Measurements from ENCODE around the gene TENM3.

TENM3 gene

GRCh38 chr4:182642831-182643230, 399.6 kb downstream of the TENM3 start:
- Histone ChIP-seq H3F3A (ENCODE audit: insufficient read depth, low read length) (no peaks in the 10 kb centered on the region), H3K27ac (ENCODE audit: low read depth, low read length, poor library complexity, severe bottlenecking) (no peak overlapping the region), H3K4me1 (ENCODE audit: insufficient read depth, low read length, severe bottlenecking) (no peaks in the 10 kb centered on the region), H3K9me2 (ENCODE audit: low read depth, low read length) (no peaks in the 10 kb centered on the region), H3K27me3 (ENCODE audit: insufficient read depth, low read length) (no peaks in the 10 kb centered on the region), H3K9me3 (ENCODE audit: low read length) (no peaks in the 10 kb centered on the region), H4K20me1 (ENCODE audit: insufficient read depth, low read length) (no peaks in the 10 kb centered on the region), H3K36me3 (ENCODE audit: insufficient read depth, low read length) (no peaks in the 10 kb centered on the region), H3K4me3 (ENCODE audit: low read depth, low read length, poor library complexity, severe bottlenecking) (no peak overlapping the region), H2AFZ (ENCODE audit: low read length) (no peak overlapping the region), H3K4me2 (ENCODE audit: low read length) (no peak overlapping the region), H3K79me2 (ENCODE audit: insufficient read depth, low read length) (no peaks in the 10 kb centered on the region), H3K9ac (ENCODE audit: low read length) (no peak overlapping the region)
- TF ChIP-seq CTCF (IDR thresholded peaks at IDR 0.05; ENCODE audit: low read length) (no peak), EZH2 (IDR thresholded peaks at IDR 0.05; ENCODE audit: borderline replicate concordance, low read length) (no peak)

DNA sequence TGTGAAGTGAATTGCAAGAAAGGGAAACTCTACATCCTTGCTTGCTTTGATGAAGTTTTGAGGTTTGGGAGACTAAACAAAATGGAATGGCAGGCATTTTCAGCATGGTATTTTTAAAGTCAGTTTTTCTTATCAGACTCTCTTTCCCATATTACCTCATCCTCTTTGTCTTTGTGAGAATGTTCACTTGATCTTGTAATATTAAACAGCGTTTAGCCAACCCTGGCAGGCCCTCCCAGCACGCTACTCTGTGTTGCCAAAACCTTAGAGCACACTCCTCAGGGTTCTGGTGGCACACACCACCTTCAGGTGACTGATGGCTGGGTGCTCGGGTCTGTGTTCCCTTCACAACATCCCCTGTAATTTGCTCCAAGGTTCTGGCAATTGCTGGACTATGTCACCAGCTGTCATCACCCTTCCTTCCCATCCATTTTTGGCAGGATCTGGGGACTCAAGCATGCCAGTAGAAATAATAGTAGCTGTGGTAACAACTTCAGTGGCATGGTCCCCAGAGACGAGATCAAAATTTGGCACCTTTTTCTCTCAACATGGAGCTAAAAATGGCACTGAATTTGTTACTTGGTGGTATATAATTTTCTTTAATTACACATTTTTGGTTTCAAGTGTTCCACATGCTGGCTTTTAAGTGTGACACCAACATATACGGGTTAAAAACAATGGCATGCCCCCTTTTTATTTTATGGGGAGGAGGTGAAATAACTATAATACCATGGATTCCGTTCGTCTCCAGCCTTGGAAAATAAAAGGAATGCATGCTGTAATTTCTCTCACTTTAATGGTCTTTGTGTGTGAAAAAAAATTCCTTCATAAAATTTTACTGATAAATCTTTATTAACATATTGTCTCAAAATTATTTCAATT, 400.8 kb downstream of the TENM3 start:
- Histone ChIP-seq H3K79me2 (ENCODE audit: insufficient read depth, low read length) (no peaks in the 10 kb centered on the region), H2AFZ (ENCODE audit: low read length) (no peak overlapping the region), H3K4me1 (ENCODE audit: insufficient read depth, low read length, severe bottlenecking) (no peaks in the 10 kb centered on the region), H3K36me3 (ENCODE audit: insufficient read depth, low read length) (no peaks in the 10 kb centered on the region), H3K9me2 (ENCODE audit: low read depth, low read length) (no peaks in the 10 kb centered on the region), H3K4me2 (ENCODE audit: low read length) (no peak overlapping the region), H3K27ac (ENCODE audit: low read depth, low read length, poor library complexity, severe bottlenecking) (no peak overlapping the region), H3K9me3 (ENCODE audit: low read length) (no peaks in the 10 kb centered on the region), H3K4me3 (ENCODE audit: low read depth, low read length, poor library complexity, severe bottlenecking) (no peak overlapping the region), H4K20me1 (ENCODE audit: insufficient read depth, low read length) (no peaks in the 10 kb centered on the region), H3F3A (ENCODE audit: insufficient read depth, low read length) (no peaks in the 10 kb centered on the region), H3K27me3 (ENCODE audit: insufficient read depth, low read length) (no peaks in the 10 kb centered on the region), H3K9ac (ENCODE audit: low read length) (no peak overlapping the region)
- TF ChIP-seq CTCF (IDR thresholded peaks at IDR 0.05; ENCODE audit: low read length), result no peak

DNA sequence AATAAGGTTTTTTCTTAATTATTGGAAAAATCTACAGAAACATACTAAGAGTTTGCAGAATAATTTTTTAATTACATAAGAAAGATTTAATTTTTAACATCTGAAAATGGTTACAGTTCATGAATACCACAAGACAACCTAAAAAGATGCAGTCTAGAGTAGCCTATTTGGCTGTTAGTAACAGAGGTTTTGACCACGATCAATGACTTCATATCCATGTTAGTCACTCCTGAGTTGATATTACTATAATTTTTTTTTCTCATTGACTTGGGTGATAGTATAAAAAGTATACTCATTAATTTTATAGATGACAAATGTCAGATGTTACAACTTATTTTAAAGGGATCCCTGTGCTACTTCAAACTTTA, 401.5 kb downstream of the TENM3 start:
- no peaks in the 10 kb centered on the region for H3F3A ChIP-seq (ENCODE audit: insufficient read depth, low read length)

More for the DNA sequence above, 401.5 kb downstream of the TENM3 start:
- Histone ChIP-seq H3K27me3 (ENCODE audit: insufficient read depth, low read length) (no peaks in the 10 kb centered on the region), H3K9me2 (ENCODE audit: low read depth, low read length) (no peaks in the 10 kb centered on the region), H3K4me1 (ENCODE audit: insufficient read depth, low read length, severe bottlenecking) (no peaks in the 10 kb centered on the region), H3K4me3 (ENCODE audit: low read depth, low read length, poor library complexity, severe bottlenecking) (no peak overlapping the region), H3K79me2 (ENCODE audit: insufficient read depth, low read length) (no peaks in the 10 kb centered on the region), H4K20me1 (ENCODE audit: insufficient read depth, low read length) (no peaks in the 10 kb centered on the region), H3K4me2 (ENCODE audit: low read length) (no peak overlapping the region), H3K36me3 (ENCODE audit: insufficient read depth, low read length) (no peaks in the 10 kb centered on the region), H3K9ac (ENCODE audit: low read length) (no peak overlapping the region), H2AFZ (ENCODE audit: low read length) (no peak overlapping the region), H3K9me3 (ENCODE audit: low read length) (no peaks in the 10 kb centered on the region), H3K27ac (ENCODE audit: low read depth, low read length, poor library complexity, severe bottlenecking) (no peak overlapping the region)
- no peak for TF ChIP-seq EZH2 (IDR thresholded peaks at IDR 0.05; ENCODE audit: borderline replicate concordance, low read length)
- no peak for TF ChIP-seq CTCF (IDR thresholded peaks at IDR 0.05; ENCODE audit: low read length)
